NCI-H2171 (cell line): Measurements from ENCODE around the gene ABCF1.
A peak's percentile ranks its signal among the peaks of the same experiment; 100 is the strongest.
"Not testable (repeated sequence)": the region's sequence is repeated elsewhere in the genome, so short reads cannot be mapped to it uniquely, and the experiment has no call there.

Experiments used
- DNase-seq: peaks from one replicate; lab custom pipeline; 2025; lab: John Stamatoyannopoulos, UW

The ABCF1 gene

DNA sequence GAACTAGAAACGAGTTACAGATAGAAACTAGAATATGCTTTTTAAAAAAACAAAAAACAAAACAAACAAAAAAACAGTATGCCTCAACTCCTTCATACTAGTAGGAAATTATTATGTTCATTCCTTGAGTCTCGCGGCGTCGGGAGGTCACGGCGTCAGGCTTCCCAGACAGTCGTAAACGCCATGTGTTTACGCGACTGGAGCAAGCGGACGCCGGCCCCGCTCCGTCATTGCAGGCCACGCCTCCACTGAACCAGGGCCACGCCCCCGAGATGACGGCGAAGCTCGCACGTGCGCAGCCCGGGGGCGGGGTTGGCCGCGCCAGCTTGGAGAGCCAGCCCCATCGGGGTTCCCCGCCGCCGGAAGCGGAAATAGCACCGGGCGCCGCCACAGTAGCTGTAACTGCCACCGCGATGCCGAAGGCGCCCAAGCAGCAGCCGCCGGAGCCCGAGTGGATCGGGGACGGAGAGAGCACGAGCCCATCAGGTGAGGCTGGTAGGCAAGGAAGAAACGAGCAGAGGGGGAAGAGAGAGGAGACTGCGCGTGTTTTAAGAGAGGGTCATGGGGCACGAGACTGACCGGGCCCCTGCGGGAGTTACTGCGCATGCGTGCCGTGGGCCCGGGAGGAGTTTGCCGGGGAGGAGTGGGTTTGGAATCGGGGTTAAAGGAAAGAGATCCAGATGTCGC is at the start of gene ABCF1:
TSS of gene ABCF1 (plus strand) at position 368 of the 687 bp plus-strand sequence. CDS start at position 414, 46 bp downstream.
- DNase-seq = peak; percentile 95

- DNase-seq = not testable (repeated sequence)
Observed at GRCh38 chr6:30521952-30522351, 49.3 kb upstream of the ABCF1 start.

- not testable (repeated sequence) for DNase-seq
Observed at GRCh38 chr6:30526444-30526843, 44.8 kb upstream of the ABCF1 start.

- DNase-seq = not testable (repeated sequence)
Observed at GRCh38 chr6:30529349-30529875, 41.8 kb upstream of the ABCF1 start.

DNA sequence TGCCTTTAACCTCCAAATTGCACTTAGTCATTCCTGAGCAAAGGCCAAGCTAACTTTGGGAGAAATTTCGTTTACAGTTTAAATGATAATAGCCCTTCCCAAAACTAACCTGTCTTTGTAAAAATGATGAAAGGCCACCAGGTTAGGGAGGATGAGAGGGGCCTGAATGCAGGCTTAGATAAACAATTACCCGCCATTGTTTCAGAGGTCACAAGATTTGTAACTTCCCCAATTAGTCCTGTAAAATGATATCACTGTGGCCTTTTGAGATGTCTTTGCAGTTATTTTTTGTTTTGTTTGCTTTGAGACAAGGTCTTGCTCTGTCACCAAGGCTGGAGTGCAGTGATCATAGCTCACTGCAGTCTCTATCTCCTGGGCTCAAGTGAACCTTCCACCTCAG is 41.2 kb upstream of the ABCF1 start:
- DNase-seq = no peak

DNA sequence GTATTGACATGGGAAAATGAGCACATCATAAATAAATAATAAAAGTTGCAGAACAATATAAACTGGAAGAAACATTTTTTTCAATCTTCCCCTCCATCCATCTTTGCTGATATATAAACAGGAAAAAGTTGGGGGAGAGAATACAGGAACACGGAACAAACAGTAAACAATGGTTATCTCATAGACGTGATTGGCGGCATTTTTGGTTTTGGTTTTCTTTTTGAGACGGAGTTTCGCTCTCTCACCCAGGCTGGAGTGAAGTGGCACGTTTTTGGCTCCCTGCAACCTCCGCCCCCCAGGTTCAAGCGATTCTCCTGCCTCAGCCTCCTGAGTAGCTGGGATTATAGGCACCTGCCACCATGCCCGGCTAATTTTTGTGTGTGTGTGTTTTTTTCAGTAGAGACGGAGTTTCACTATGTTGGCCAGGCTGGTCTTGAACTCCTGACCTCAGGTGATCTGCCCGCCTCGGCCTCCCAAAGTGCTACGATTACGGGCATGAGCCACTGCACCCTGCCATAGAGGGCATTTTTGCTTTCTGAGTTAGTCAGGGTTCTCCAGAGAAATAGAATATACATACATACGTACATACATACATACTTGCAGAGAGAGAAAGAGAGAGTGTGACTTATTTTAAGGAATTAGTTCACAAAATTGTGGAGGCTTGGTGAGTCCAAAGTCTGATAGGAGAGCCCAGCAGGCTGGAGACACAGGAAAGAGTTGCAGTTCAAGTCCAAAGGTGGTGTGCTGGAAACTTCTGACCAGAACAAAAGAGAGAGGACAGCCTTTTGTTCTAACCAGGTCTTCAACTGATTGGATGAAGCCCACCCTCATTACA is 37.6 kb upstream of the ABCF1 start:
- no peak for DNase-seq

- no peak for DNase-seq
Observed at GRCh38 chr6:30537931-30538330, 33.3 kb upstream of the ABCF1 start.

- DNase-seq = peak; percentile 54
Observed at GRCh38 chr6:30541515-30542403, 29.5 kb upstream of the ABCF1 start.

DNA sequence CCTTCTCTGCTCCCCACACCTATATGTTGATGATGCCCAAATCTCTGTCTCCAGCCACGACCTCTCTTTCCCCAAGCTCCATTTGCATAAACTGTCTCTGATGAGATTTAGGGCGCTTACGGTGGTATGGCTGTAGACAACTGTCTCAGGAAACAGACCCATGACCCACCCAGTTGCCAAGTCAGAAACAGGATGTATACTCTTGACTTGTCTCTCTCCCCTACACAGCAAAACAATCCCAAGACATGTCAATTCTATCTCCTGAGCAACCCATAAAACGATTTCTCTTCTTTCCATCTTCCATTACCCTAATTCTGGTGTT is 28.9 kb upstream of the ABCF1 start:
- no peak for DNase-seq

GRCh38 chr6:30542915-30543314 is 28.3 kb upstream of the ABCF1 start:
- DNase-seq = no peak

DNA sequence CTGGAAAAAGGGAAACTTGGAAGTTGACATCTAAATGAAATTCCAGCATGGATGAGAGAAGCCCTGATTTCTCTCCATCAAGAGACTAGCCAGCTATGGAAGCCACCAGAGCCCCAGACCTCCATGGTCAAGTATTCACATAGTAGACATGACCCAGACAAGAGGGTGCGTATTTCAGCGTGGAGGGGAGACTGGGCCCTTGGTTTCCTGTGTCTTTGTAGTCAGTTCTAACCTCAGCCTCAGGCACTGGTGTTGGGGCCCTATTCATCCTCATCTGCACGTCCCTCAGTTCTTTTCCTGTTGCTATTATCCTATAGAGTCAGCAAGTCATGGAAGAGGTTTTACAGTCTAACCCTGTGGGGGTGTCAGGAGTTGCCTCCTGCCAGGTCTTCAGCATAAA is 27.4 kb upstream of the ABCF1 start:
- DNase-seq = no peak

- DNase-seq = peak; percentile 26
Observed at GRCh38 chr6:30544666-30545272, 26.5 kb upstream of the ABCF1 start.

GRCh38 chr6:30547454-30547853 is 23.8 kb upstream of the ABCF1 start:
- DNase-seq = no peak

GRCh38 chr6:30548375-30548774 is 22.9 kb upstream of the ABCF1 start:
- DNase-seq = no peak

GRCh38 chr6:30554404-30554803 is 16.8 kb upstream of the ABCF1 start:
- no peak for DNase-seq

DNA sequence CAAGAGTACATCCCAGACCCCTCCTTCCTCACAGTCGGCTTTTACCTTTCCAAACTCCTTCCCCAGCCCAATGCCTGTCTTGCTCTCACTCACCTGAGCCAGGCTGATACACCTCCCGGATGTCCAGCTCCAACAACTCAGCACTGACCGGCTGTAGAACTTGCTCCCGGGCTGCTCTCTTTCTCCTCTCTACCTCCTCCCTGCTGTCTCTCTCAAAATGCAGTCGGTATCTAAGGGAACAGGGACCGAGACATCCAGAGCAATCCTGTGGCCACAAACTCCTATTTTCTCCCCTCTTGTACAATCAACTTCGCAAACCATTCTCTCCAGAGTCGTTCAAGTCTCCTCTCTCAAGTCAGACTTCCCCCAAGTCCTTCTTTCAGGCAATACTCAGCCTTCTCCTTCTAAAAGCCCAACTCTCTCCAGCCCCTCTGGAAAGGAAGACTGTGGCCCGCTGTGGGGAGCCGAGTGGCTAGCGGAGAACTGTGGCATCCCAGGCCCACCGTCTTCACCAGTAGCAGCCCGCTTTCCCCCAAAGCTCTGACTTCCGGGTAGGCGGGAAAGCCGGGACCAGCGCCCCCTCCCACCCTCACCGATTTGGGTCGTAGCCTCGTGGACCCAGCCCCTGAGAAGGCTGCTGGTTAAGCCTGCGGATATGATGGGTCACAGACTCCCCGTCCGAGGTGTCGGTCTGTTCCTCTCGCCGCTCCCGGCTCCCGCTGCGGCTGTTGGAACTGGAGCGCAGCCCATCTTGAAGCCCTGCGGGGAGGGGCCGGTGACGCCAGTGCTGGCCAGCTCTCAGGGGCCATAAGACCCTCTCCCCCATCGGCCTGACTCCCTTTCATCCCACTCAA is 16.1 kb upstream of the ABCF1 start:
- DNase-seq = no peak

DNA sequence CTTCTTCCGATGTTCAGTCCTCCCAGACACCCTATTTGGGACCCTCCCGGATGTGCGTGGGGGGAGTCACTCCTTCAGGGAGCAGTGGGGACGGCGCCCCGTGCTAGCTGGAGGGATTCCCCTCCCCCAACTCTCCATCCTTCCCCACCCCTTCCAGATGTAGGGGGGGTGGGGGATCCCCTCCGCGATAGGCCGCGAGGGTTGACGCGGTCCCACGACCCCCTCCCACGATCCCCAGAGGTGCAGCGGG is 15.5 kb upstream of the ABCF1 start:
- no peak for DNase-seq

GRCh38 chr6:30556066-30556905 is 15.0 kb upstream of the ABCF1 start, which contains the start of gene GNL1:
Gene GNL1 (minus strand): TSS chr6:30556489. CDS start chr6:30556203, 286 bp downstream.
- DNase-seq = peak; percentile 93

DNA sequence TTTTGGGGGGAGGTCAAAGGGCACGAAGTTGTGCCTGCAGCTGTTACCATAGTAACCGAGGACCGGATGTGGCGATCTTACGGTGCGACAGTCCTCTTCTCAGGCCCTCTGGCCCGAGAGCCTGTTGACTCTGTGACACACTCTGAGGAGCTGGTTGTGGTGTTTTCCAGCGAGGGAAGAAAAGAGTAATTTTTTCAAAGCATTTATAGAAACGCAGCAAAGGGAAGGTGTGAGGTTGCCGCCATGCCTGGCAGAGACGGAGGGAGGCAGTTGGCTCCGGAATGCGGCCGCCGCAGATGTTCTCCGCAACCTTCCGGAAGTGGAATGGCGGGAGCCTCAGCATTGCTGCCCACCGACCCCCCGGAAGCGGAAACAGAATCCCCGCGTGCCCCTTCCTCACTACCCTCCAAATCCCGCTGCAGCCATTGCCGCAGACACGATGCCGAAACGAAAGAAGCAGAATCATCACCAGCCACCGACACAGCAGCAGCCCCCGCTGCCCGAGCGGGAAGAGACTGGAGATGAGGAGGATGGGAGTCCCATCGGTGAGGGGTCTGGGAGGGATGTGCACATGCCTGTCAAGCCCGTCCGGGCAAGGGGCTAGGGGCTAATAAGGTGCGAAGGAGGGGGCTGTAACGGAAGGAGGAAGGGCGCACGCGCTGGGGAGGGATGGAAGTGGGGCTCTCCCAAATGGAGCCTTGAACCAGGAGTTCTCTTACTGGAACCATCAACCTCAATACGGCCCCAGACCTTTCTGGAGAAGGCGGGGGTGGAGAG is 14.1 kb upstream of the ABCF1 start, which contains the start of gene PRR3:
TSS of gene PRR3 (plus strand) at position 390 of the 777 bp plus-strand sequence. CDS start at position 440, 50 bp downstream.
- peak; percentile 92 for DNase-seq
